Caki2 (cell line): ENCODE data around the gene IFT22. TPM values are rescaled to one million over a fixed set of nuclear protein-coding genes. Genes with fewer than 3 reads are reported as not detected.
"Not testable (repeated sequence)": the region's sequence is repeated elsewhere in the genome, so short reads cannot be mapped to it uniquely, and the experiment has no call there.

Source experiments
- DNase-seq: peaks from one replicate; pipeline ENCODE4 v3.0.0-alpha.2; 2015; ENCODE audit warnings: low read depth
- in situ Hi-C: cut with HindIII; loops from 2 replicates; pipeline ENCODE4 v1.10.0; 2016; ENCODE audit warnings: low sequenced_read_pairs, low pct_unique_long_range_greater_than_20kb, mixed read lengths
- total RNA-seq: library from RNA; depleted of rRNA; stranded (reverse); fragments of >200 nt; shearing (Covaris generic); gene quantifications from 2 replicates; pipeline ENCODE4 v1.2.3, GENCODE V29; 2014; ENCODE audit warnings: low replicate concordance

Gene IFT22
- total RNA-seq, 1 experiment from 2014 or later = 58.1 TPM

GRCh38 chr7:101330011-101330484, 8.4 kb upstream of the IFT22 start:
- in situ Hi-C loops = no loop called here
- DNase-seq = no peak

- in situ Hi-C loops = no loop called here
Measured at GRCh38 chr7:101328159-101328558, 6.5 kb upstream of the IFT22 start.

GRCh38 chr7:101319401-101319800, 2.2 kb downstream of the IFT22 start:
- in situ Hi-C loops = no loop called here
- peak; percentile 13 for DNase-seq

More at GRCh38 chr7:101328159-101328558, 6.5 kb upstream of the IFT22 start:
- no peak for DNase-seq

DNA sequence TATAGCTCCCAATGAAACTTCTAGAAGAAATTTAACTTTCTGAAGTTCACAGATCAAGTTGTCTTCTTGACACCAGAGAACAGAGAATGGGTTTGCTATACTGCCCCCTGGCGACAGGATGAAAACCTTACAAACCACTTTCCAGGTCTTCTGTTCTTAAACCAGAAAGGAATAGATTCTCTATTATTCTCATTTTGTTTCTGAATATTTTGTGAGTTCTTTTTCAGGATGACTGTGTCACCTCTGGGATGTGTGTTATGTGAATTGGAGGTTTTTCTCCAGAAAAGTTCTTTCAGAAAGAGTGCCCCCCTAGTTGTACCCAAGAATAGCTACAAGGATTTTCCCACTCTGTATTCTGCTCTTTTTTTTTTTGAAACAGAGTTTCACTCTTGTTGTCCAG, 6.3 kb downstream of the IFT22 start:
- no peak for DNase-seq
- in situ Hi-C loops = no loop called here

DNA sequence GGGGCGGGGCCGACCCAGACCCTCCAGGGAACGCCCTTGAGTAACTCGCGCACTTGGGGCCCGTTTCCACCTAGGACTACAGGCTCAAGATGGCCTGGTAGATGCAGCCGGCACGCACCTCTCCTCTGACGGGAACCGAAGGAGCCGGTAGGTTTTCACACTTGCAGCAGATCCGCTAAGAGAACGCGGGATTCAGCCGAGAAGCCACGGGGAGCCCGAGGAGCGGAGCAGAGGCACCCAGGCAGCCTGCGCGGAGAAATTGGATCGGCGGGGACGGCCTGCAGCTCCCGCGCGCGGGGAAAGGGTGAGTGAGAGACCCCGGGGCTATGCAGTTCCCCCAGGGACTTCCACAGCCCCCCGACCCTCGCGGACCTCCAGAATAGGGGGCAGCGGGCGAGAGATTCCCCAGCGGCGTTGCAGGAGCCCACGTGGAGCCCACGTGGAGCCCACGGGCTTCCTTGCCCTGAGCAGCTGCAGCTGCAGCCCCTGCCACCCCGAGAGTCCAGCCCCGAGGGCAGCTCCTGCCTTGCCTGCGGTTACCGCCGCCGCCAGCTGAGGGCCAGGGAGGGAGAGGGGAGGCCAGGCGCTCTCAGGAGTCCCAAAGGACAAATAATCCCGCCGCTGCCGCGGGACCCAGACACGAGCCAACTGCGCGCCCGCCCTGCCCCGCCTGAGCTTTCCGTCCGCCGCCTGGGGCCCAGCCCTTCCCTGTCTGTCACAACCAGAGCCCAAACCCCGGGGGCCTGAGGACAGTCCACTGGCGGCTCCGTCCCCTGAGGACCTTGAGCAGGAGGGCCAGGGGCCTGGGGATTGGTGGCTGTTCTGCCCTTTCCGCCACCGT, 13.1 kb downstream of the IFT22 start:
- in situ Hi-C loops = no loop called here
- no peak for DNase-seq

DNA sequence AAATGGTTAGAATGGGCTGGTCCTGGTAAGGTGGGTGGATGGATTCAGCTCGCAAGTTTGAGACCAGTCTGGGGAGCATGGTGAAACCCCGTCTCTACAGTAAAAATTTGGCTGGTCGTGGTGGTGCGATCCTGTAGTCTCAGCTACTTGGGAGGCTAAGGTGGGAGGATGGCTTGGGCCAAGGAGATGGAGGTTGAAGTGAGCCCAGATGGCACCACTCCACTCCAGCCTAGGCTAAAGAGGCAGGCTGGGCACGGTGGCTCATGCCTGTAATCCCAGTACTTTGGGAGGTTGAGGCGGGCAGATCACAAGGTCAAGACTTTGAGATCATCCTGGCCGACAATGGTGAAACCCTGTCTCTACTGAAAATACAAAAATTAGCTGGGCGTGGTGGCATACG, 15.3 kb downstream of the IFT22 start:
- in situ Hi-C loops = no loop called here
- DNase-seq = no peak

DNA sequence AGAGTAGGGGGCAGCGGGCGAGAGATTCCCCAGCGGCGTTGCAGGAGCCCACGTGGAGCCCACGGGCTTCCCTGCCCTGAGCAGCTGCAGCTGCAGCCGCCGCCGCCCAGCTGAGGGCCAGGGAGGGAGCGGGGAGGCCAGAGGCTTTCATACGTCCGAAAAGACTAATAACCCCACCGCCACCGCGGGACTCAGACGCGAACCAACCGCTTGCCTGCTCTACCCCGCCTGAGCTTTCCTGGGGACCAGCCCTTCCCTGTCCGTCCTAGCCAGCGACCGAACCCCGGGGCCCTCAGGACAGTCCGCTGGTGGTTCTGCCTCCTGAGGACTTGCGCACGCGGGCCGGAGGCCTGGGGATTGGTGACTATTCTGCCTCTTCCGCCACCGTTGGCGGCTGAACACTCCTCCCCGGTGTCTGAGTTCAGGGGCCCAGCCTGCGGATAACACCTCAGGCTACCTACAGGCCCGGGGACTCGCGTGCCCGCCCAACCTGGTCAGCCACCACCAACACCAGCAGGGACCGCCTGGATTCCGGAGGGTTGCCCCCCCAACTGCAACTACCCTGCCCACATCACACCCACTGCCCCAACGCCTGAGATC, 18.4 kb downstream of the IFT22 start:
- in situ Hi-C loops = no loop called here
- DNase-seq = no peak

GRCh38 chr7:101302641-101303101, 18.9 kb downstream of the IFT22 start:
- in situ Hi-C loops = no loop called here

DNA sequence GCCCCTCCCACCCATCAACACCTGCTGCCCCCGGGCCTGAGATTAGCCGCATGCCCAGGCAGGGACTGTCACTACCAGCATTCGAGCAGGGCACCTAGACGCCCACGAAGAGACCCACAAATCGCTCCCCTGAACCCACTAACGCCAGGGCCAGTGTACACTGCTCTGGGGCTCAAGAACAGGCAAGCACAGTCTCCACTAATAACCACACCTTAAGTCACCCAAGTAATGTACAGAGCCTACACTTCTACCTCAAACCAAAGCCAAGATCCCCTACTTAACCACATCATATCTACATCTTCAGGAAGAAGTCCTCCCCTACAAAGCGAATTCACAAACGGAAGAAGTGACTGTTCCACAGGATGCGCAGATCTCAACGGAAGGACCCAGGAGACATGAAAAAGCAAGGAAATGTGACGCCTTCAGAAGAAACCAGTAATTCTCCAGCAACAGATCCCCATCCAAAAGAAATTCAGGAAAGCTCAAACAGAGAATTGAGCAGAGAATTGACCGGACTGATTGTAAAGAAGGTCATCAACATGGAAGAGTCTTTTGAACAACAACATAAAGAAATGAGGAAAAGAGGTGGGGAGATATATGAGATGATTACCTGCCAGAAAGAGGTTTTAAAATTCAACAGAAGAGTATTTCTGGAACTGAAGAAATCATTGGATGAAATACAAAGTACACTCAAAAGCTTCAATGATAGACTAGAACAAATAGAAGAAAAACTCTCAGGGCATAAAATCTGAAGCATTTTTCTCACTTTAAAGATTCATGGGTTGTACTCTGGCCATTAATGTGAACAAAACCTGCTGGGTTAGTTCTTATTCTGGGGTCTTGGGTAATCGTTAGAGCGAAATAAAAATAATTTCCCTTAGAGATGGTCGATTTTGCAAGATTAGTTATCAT, 20.9 kb downstream of the IFT22 start:
- in situ Hi-C loops = no loop called here
- DNase-seq = no peak

More at GRCh38 chr7:101302641-101303101, 18.9 kb downstream of the IFT22 start:
- DNase-seq = no peak

- in situ Hi-C loops = no loop called here
- no peak for DNase-seq
Measured at GRCh38 chr7:101299511-101300464, 21.8 kb downstream of the IFT22 start.

GRCh38 chr7:101294832-101295121, 26.8 kb downstream of the IFT22 start:
- DNase-seq = no peak
- in situ Hi-C loops = no loop called here

DNA sequence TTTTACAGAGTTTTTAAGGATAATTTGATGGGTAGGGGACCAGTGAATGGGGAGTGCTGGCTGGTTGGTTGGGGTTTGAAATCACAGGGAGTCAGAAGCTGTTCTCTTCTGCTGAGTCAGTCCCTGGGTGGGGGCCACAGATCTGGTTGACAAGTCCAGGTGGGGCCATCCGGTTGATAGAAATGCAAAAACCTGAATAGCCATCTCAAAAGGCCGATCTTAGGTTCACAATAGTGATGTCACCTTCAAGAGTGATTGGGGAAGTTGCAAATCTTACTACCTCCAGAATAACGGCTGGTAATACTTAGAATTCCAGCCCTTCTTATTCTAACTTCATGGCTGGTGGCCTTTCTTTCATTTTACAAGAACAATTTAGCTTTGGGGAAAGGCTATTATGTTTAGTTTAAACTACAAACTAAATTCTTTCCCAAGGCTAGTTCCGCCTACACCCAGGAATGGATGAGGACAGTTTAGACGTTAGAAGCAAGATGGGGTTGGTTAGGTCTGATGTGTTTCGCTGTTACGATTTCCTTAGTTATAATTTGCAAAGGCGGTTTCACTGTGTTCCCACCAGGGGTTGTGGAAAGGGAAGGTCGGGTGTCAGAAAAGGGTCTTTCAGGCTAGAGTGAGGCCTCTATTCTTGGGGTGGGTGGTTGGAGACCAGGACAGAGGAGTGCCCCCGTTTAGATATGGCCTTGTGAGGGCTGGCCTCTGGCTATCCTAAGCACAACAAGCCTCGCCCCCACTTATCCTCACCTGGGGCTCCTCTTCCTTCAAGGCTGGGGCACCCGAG, 27.4 kb downstream of the IFT22 start:
- in situ Hi-C loops = no loop called here
- no peak for DNase-seq

DNA sequence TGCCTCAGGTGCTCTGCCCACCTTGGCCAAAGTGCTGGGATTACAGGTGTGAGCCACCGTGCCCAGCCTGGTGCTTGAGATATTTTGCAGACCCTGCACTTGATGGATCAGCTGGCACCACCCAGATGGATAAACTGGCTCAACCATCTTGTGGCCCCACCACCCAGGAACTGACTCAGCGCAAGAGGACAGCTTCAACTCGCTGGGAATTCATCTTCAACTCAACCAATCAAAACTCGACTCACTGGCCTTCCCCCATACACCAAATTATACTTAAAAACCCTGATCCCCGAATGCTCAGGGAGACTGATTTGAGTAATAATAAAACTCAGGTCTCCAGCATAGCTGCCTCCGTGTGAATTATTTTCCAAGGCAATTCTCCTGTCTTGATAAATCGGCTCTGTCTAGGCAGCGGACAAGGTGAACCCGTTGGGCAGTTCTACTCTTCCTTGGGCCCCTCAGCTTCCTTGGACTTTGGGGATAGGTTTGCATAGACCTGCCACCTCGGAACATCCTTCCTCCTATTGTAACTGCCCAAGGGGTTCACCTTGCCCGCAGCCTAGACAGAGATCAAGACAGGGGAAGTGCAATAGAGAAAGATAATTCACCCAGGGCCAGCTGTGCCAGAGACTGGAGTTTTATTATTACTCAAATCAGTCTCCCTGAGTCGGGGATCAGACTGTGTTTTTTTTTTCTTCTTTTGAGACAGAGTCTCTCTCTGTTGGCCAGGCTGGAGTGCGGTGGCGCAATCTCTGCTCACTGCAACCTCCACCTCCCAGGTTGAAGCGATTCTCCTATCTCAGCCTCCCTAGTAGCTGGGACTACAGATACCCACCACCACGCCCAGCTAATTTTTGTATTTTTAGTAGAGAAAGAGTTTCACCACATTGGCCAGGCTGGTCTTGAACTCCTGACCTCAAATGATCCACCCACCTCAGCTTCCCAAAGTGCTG, 28.3 kb downstream of the IFT22 start:
- in situ Hi-C loops, DNase-seq: not testable (repeated sequence)

DNA sequence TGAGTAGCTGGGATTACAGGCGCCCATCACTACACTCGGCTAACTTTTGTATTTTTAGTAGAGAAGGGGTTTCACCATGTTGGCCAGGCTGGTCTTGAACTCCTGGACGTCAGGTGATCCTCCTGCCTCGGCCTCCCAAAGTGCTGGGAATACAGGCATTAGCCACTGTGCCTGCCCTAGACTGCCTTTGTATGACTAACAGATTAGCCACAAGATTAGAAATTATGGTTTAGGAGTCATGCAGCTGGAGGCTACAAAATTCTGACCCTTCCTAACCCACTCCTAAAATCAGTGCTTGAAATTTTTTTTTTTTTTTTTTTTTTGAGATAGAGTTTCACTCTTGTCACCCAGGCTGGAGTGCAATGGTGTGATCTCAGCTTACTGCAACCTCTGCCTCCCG, 29.0 kb downstream of the IFT22 start:
- in situ Hi-C loops, DNase-seq: not testable (repeated sequence)

DNA sequence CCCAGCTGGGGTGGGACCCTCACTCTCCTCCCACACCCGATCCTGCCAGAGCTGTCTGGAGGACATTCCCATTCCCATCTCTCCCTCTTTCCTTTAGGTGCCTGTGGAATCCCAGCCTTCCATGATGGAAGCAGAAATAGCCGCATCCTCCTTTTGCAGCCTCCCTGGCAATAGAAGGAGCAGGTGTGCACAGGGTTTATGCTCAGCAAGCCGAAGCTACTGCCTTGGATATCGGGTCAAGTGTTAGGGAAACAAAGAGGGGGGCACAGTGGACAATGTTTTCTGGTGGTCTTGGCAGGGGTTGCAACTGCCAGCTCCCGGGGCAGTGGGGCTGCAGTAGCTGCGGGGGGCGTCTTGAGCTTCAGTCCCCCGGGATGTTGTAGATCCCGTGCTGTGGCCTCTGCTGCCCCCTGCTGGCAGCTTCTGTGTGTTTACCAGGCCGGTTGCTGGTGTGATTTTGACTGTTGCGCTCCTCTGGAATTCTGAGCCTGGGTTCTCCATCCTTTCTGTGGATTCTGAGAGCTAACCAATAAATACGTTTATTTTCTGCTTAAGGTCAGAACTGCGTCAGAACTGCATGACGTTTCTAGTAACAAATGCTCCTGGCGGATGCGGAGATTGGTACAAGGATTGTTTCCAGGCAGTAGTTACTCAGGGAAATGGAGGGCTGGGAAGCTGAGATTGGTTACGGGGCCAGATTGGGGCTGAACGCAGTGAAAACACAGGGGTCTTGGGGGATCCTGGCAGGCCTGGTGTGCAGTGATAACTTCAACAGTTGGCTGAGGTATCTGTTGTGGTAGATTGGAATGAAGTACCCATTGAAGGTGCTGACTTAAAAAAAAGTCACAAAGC, 31.2 kb downstream of the IFT22 start:
- in situ Hi-C loops = not testable (repeated sequence)
- peak; percentile 23 for DNase-seq
